Parathyroid adenoma (tissue), 2 donors: ENCODE measurements around the gene MAD1L1.
"Not testable (repeated sequence)": the region's sequence is repeated elsewhere in the genome, so short reads cannot be mapped to it uniquely, and the experiment has no call there.

Source experiments
- H2AFZ ChIP-seq: fragments of 300-600 bp; sonication (generic); one replicate; pipeline ENCODE4 v1.7.0; 2017; ENCODE audit warnings: antibody characterized with exemption, mild to moderate bottlenecking
- H3K27ac ChIP-seq: fragments of 300-600 bp; sonication (generic); one replicate; pipeline ENCODE4 v1.7.0; 2017
- H3K27me3 ChIP-seq: fragments of 300-600 bp; sonication (generic); one replicate; pipeline ENCODE4 v1.7.0; 2017; ENCODE audit warnings: low read length; ENCODE audit not compliant: control insufficient read depth, insufficient read depth
- H3K36me3 ChIP-seq: fragments of 300-600 bp; sonication (generic); one replicate; pipeline ENCODE4 v1.7.0; 2017; ENCODE audit warnings: low read length; ENCODE audit not compliant: control insufficient read depth, insufficient read depth
- H3K4me1 ChIP-seq: fragments of 300-600 bp; sonication (generic); one replicate; pipeline ENCODE4 v1.7.0; 2017; ENCODE audit warnings: control low read depth
- H3K4me2 ChIP-seq: fragments of 300-600 bp; sonication (generic); one replicate; pipeline ENCODE4 v1.7.0; 2017; ENCODE audit warnings: low read length
- H3K4me3 ChIP-seq: fragments of 300-600 bp; sonication (generic); one replicate; pipeline ENCODE4 v1.7.0; 2017; ENCODE audit warnings: low read depth, low read length
- H3K79me2 ChIP-seq: fragments of 300-600 bp; sonication (generic); one replicate; pipeline ENCODE4 v1.7.0; 2017; ENCODE audit warnings: control low read depth
- H3K9ac ChIP-seq: fragments of 300-600 bp; sonication (generic); one replicate; pipeline ENCODE4 v1.7.0; 2017; ENCODE audit warnings: mild to moderate bottlenecking
- H3K9me3 ChIP-seq: fragments of 300-600 bp; sonication (generic); one replicate; pipeline ENCODE4 v1.7.0; 2017; ENCODE audit warnings: low read length; ENCODE audit not compliant: control insufficient read depth
- TF ChIP-seq, protein P1 (sequence below): fragments of 300-600 bp; sonication (generic); IDR thresholded peaks from one replicate; pipeline ENCODE4 v1.7.0; 2017; ENCODE audit warnings: antibody characterized with exemption, mild to moderate bottlenecking
- donor health status: primary hyperparathyroidism.

MAD1L1 gene

DNA sequence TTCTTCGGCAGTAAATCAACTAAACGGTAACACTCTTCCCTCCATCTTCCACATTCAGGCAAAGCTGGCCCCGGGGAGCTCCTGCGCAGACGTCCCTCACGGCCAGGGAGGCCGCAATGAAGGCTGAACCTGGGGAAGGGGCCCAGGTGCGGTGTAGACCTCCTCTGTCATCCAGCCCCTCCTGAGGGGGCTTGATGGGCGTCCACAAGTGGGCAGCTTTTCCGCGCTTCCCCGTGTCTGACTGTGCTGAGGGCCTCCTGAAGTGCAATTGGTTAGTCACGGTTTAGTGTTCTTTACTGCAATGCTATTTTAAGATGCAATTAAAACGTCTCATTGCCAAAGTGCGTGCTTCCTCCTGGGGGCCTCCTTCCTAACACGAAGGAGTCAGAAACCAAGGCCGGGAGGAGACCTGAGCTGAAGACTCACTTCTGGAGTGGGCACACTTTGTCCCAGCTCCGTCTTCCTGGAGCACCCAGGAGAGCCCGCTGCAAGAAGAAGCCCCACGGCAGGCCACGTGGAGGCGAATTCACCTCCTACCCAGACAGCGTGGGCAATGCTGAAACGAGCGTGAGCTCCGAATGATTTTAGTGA, 389.4 kb downstream of the MAD1L1 start:
- no peak overlapping the region for H2AFZ ChIP-seq
- H3K27me3 ChIP-seq: no peaks in the 10 kb centered on the region
- no peak overlapping the region for H3K27ac ChIP-seq
- no peaks in the 10 kb centered on the region for H3K4me1 ChIP-seq
- H3K79me2 ChIP-seq: no peaks in the 10 kb centered on the region
- TF ChIP-seq, protein P1, sequence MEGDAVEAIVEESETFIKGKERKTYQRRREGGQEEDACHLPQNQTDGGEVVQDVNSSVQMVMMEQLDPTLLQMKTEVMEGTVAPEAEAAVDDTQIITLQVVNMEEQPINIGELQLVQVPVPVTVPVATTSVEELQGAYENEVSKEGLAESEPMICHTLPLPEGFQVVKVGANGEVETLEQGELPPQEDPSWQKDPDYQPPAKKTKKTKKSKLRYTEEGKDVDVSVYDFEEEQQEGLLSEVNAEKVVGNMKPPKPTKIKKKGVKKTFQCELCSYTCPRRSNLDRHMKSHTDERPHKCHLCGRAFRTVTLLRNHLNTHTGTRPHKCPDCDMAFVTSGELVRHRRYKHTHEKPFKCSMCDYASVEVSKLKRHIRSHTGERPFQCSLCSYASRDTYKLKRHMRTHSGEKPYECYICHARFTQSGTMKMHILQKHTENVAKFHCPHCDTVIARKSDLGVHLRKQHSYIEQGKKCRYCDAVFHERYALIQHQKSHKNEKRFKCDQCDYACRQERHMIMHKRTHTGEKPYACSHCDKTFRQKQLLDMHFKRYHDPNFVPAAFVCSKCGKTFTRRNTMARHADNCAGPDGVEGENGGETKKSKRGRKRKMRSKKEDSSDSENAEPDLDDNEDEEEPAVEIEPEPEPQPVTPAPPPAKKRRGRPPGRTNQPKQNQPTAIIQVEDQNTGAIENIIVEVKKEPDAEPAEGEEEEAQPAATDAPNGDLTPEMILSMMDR: no peak
- no peak overlapping the region for H3K9ac ChIP-seq
- no peaks in the 10 kb centered on the region for H3K9me3 ChIP-seq
- H3K4me3 ChIP-seq: no peak overlapping the region
- no peak overlapping the region for H3K4me2 ChIP-seq
- no peaks in the 10 kb centered on the region for H3K36me3 ChIP-seq

DNA sequence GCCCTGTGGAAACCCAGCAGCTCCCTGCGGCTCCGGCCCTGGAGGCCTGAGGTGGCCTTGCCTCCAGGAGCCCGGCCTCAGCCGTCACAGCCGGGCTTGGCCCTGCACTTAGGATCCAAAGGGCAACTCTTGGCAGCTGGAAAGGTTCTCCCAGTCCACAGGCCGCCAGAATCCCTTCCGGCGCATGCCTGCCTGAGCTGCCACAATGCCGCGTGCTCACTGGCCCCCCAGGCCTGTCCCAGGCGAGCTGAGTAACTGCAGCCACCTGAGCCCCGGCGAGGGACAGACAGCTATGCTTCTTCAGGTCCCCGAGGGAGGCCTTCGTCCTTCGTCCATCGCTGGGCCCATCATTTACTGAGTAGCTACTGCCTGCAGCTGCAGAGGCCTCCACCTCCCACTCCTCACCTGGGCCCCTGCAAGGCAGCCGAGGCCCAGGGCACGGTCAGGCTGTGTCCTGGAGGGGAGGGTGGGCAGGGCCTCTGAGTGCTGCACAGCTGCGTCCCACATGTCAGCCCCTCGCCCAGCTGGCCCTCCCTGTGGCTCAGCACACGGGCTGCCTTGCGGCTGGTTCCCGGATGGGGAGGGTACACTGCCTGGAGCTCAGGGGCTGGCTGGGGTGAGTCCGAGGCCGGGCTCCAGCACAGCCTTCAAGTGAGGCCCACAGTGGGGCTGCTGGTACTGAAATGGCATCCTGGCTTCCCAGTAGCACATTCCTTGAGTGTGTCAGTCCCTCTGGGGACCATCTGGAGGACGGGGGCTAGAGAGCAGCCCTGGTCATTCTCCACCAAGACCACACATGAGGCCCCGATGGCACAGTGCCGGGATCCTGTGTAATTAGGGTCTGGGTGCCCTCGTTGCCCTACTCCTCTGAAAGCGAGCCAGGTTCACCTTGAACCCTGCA, 390.2 kb downstream of the MAD1L1 start:
- no peaks in the 10 kb centered on the region for H3K27me3 ChIP-seq
- H3K4me3 ChIP-seq: no peak overlapping the region
- no peaks in the 10 kb centered on the region for H3K79me2 ChIP-seq
- no peaks in the 10 kb centered on the region for H3K4me1 ChIP-seq
- no peak overlapping the region for H2AFZ ChIP-seq
- H3K9me3 ChIP-seq: no peaks in the 10 kb centered on the region
- no peak overlapping the region for H3K4me2 ChIP-seq
- TF ChIP-seq, protein P1: no peak
- no peak overlapping the region for H3K9ac ChIP-seq
- H3K27ac ChIP-seq: no peak overlapping the region
- H3K36me3 ChIP-seq: no peaks in the 10 kb centered on the region

DNA sequence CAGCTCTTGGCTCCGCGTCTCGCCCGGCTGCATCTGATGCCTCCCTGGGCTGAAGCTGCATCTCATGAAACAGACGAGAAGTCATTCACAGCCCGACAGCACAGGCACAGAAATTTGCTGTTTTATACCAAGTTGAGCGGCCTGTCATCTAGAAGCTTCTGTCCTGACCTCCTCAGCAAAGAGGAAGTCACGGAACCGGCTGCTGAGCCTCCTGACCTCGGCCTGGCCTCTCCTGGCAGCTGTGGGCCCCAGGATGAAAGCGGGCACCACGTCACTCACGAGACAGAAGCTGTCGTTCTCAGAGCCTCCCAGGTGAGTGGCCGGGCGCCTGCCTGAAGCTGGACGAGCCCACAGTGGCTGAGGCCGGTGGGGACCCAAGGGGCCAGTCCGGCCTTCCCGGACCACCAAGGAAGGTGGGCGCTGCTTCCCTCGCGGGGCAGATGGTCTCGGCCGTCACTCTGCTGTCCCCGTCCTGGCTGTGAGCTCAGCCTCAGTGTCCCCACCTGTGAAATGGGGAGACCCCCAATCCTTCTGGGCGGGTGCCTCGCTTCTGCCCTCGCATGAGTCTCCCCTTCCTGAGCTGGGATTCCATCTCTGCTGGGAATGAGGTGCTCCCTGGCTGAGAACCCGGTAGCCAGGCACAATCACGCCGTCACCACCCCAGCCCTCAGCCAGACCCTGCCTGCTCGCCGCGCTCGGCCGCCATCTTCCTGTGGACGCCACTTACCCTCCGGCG, 391.3 kb downstream of the MAD1L1 start:
- H3K27ac ChIP-seq, H3K4me1 ChIP-seq, H3K9me3 ChIP-seq, H3K4me3 ChIP-seq, H3K9ac ChIP-seq, H3K27me3 ChIP-seq, H3K4me2 ChIP-seq, H2AFZ ChIP-seq, H3K36me3 ChIP-seq, H3K79me2 ChIP-seq: not testable (repeated sequence)

DNA sequence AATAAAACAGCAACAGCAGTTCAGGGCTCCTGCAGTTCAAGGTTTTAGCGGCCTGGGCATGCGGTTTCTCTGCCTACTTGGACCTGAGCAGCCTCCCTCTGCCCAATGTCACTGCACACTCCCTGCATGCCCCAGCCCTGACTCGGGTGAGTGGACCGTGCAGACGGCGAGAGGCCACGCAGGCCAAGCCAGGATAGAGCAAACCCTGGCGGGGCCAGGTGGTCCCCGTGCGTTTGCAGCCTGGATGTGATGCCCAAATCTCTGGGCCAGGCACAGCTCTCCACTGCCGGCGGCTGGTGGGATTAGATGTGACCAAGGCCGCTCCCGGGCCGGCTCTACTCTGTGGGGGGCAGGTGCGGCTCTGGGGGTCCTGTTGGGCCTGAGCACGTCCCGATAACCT, 392.0 kb downstream of the MAD1L1 start:
- H3K4me2 ChIP-seq, H3K27ac ChIP-seq, H3K79me2 ChIP-seq, H3K36me3 ChIP-seq, H3K9me3 ChIP-seq, H2AFZ ChIP-seq, H3K27me3 ChIP-seq, H3K9ac ChIP-seq, H3K4me1 ChIP-seq, H3K4me3 ChIP-seq: not testable (repeated sequence)

DNA sequence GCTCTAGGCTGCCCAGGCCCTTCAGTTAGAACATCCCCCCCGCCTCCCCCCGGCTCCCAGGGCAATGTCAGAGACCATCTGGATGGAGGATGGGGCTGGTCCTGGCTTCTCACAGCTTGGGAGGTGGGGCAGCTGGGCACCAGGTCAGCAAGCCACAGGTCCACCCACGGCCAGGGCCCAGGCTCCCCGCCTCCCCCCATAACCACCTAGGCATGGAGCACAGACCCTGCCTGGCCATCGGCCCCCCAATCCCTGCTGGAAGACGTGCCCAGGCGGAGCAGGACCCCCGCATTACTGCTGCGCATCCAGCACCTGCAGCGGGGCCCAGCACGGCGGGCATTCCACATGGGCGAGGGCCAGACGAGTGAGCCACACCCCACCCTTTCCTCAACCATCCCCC, 393.0 kb downstream of the MAD1L1 start:
- Histone ChIP-seq H3K27ac (no peak overlapping the region), H3K4me3 (no peak overlapping the region), H3K4me1 (no peaks in the 10 kb centered on the region), H3K36me3 (no peaks in the 10 kb centered on the region), H3K9me3 (no peaks in the 10 kb centered on the region), H3K79me2 (no peaks in the 10 kb centered on the region), H3K9ac (no peak overlapping the region), H3K27me3 (no peaks in the 10 kb centered on the region), H2AFZ (no peak overlapping the region), H3K4me2 (no peak overlapping the region)
- TF ChIP-seq, protein P1: no peak

DNA sequence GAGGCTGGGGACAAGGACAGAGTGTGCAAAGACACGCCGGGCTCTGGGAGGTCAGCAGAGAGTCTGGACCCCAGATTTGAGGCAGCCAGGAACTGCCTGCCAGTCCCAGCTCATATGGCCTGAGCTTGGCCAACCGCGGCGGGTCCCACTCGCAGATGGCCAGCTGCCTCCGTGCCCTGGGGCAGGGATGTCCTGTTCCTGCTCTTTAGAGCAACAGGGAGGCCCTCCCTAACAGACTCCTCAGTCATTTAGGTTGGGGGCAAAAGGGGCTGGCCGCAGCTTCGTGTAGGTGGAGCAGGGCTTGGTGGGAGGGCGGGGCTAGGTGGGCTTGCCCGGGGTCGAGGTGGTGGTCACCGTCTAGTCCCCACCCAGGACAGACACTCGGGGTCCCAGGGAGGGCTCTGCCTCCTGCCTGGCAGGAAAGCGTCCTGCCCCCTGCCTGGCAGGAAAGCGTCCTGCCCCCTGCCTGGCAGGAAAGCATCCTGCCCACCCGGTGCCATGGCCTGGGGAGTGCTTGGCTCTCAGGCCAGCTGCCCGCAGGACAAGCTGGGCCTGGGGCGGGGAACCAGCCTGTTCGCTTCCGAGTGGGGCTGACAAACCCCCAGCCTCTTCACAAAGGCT, 393.7 kb downstream of the MAD1L1 start:
- not testable (repeated sequence) for H3K9me3 ChIP-seq, H3K79me2 ChIP-seq, H2AFZ ChIP-seq, H3K27ac ChIP-seq, H3K36me3 ChIP-seq, H3K27me3 ChIP-seq, H3K4me1 ChIP-seq, H3K9ac ChIP-seq, H3K4me2 ChIP-seq, H3K4me3 ChIP-seq

DNA sequence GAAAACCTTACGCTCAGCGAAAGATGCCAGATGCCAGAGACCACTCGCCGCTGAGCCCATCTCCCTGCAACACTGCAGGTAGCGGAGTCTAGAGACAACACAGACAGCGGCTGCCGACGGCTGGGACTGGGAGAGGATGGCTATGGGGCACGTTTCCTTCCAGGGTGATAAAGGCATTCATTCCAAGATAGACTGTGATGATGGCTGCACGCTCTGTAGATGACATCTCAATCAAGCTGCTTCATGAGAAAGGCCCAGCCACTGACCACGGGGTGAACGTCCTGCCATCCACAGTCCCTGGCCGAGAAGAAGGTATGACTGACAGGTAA, 394.2 kb downstream of the MAD1L1 start:
- H3K79me2 ChIP-seq, H2AFZ ChIP-seq, H3K4me2 ChIP-seq, H3K4me3 ChIP-seq, H3K27ac ChIP-seq, H3K36me3 ChIP-seq, H3K4me1 ChIP-seq, H3K9ac ChIP-seq, H3K9me3 ChIP-seq, H3K27me3 ChIP-seq: not testable (repeated sequence)
